ENCODE results near the gene DIPK1B.

Gene DIPK1B

GRCh38 chr9:136673088-136673974, 39.0 kb upstream of the DIPK1B start:
- no peak for DNase-seq

GRCh38 chr9:136673975-136674785, 38.2 kb upstream of the DIPK1B start:
- DNase-seq, result no peak

DNA sequence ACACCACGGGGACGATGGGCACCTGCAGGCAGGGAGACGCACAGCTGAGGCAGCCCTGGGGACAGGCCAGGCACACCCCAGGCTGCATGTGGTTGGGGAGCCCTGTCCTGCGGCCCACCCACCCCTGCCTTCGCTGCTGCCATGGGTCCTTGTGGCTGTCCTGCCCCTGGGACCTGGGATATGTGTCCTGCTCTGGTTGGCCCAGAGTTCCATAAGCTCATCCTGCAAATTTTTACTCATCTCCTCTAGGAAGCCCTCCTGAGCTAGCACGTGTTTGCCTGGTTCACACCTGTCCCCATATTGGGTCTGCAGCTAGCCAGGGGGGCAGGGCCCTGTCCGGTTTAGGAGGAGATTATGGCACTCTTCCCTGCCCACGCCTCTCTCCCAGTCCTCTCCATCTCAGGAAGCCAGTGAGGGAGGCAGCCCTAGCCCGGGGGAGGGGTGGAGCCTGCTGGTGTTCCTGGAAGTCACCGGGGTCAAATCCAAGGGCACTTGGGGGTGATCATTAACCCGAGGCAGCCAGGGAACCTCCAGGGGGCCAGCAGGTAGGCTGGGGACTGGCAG, 37.5 kb upstream of the DIPK1B start:
- no peak for DNase-seq

DNA sequence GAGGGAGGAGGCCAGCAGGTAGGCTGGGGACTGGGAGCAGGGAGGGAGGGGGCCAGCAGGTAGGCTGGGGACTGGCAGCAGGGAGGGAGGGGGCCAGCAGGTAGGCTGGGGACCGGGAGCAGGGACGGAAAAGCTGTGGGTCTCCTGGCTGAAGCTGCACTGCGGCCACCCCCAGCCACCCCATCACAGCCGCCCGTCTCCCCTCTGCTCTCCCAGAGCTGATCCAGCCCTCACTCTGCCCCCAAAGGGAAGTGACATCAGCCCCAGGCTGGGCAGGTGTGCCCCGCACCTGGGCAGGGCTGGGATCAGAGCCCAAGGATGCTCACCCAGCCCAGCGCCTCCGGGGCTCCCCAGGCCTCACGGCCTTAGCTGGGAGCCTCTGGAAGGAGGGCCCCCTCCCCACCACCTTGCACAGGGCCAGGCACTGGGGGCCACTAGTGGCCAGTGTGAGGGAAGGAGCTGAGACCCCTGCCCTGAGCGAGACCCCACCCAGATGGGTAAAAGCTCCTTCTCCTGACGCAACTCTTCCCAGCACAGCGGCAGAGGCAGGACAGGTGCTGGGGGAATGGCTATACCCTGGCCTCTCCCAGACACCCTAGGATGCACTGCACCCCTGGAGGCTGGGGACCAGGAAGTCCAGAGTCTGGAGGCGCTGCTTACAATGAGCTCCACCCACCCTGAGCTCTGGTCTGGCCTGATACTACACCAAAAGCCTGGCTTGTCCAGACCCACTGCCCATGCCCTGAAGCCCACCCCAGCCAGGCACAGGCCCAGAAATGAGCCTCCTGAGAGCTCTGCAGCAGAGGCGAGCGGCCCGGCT, 36.7 kb upstream of the DIPK1B start:
- no peak for DNase-seq

- no peak for DNase-seq
These were observed 36.0 kb upstream of the DIPK1B start for GRCh38 chr9:136676297-136676794.

DNA sequence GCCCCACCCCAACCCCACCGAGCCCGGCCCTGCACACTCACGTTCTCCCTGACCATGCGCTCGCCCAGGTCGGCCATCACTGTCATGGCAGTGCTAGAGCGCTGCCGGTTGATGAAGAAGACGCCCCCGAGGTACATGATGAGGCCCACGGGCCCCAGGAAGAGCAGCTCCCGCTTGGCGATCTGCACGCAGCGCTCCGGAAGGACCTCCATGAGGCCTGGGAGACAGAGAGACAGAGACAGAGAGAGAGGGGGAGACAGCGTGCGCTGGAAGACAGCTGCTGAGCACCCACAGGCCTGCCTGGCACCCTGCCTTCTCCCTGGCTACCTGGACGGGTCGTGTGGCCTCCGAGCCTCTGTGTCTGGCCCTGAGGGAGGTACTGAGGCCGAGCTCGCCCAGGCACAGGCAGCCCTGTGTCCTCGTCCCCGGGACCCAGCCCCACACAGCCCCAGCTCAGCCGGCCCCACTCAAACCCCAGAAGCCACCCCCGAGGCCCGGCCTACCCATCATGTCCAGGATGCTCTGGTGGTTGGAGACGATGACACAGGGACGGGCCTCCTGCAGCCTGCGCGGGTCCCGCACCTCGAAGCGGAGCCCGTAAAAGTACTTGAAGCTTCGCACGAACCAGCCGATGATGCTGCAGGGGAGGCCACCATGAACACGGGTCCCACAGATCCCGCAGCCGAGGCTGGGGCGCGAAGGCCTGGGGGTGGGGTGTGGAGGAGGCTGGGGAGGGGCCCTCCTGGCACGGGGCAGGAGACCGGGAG, 35.3 kb upstream of the DIPK1B start:
- DNase-seq, result no peak

- DNase-seq, result no peak
These were observed 34.3 kb upstream of the DIPK1B start for GRCh38 chr9:136678034-136678433.

DNA sequence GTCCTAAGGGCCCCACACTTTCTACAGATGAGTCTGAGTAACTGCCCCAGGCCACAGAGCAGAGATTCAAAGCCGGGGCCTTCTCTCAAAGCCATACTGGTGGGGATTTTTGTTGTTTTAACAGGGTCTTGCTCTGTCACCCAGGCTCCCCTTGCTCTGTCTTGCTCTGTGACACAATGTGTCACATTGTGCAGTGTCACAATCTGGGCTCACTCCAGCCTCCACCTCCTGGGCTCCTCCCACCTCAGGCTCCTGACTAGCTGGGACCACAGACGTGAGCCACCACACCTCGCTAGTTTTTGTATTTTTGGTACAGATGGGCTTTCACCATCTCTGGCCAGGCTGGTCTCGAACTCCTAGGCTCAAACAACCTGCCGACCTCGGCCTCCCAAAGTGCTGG, 33.7 kb upstream of the DIPK1B start:
- DNase-seq, result no peak

GRCh38 chr9:136679431-136679941, 32.9 kb upstream of the DIPK1B start:
- DNase-seq, result no peak

DNA sequence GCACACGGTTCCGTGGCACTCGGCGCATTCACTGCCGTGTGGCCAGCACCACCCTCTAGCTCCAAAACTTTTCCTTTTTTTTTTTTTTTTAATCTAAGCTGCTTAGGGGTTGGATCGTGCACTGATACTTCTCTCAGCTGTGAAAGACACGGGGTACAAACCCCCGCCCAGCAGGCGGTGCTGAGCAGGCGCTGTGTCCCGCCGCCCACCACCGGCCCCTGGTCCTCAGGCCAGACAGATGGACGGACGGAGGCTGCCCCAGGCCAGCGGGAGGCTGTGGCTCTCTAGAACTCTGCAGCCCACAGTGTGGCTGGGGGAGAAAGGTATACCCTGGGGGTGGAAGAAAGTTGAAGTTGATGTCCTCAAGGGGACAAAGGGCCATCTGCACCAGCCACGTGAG, 31.3 kb upstream of the DIPK1B start:
- no peak for DNase-seq

GRCh38 chr9:136681945-136682699, 30.2 kb upstream of the DIPK1B start:
- no peak for DNase-seq

- no peak for DNase-seq
These were observed 29.7 kb upstream of the DIPK1B start for GRCh38 chr9:136682710-136683109.

DNA sequence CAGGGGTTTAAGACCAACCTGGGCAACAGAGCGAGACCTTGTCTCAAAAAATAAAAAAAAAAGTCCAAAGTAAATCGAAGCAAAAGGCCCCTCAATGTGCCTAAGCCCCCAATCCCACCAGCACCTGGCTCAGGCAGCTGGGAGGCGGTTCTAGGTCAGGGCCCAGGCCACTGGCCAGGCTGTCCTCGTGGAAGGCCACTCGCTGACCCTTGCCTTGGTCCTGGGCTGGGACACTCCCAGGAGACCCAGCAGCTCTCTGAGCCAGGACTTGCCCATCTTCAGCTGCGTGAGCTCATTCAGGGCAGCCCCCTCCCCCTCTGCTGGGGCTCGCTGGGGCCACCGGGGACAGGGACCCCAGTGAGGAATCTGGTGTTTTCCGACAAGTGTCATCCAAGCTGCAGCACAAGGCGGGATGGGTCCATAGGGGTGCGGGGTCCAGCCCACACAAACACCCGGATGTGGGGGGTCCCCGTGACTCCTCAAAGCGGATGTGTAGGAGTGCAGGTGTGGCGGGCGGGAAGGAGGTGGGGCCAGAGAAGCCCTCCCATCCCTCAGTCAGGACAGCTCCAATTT, 29.1 kb upstream of the DIPK1B start:
- no peak for DNase-seq

DNA sequence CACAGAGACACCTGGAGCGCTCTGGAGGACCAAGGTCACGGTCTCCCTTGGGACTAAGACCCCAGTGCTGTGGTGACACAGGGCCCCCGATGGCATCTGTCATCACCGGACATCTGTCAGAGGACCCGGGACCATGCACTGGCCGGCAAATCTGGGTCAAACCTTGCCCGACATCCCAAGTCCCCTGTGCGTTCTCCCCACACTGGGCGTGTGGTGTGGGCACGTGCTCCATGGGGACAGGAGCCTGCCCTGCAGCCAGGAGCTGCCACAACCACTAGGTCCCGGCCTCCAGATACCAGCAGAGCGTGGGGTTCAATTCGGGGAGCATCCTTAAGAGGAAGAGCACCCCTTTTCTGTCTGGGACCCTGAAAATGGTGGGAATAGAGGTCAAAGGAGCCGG, 28.6 kb upstream of the DIPK1B start:
- no peak for DNase-seq

- no peak for DNase-seq
These were observed 28.0 kb upstream of the DIPK1B start for GRCh38 chr9:136684339-136684738.

DNA sequence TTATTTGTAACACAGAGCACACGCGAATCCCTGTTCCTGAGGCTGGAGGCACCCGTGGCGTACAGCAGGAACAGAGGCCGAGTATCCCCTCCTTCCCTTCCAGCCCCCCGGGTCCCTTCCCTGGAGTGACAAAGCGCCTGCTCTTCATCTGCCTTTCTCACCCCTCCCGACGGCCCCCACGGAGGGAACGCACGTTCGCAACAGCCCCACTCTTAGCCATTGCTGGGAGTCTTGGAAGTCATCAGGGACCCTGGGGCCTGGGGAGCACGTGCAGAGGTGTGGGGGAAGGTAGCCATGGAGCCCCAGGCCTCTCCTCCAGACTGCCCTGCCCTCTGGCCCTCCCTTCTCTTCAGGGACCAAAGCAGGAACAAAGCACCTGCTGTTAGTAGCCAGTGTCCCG, 27.6 kb upstream of the DIPK1B start:
- no peak for DNase-seq

- no peak for DNase-seq
These were observed 27.2 kb upstream of the DIPK1B start for GRCh38 chr9:136685216-136685615.

- DNase-seq, result no peak
These were observed 26.4 kb upstream of the DIPK1B start for GRCh38 chr9:136685790-136686533.

- no peak for DNase-seq
These were observed 25.9 kb upstream of the DIPK1B start for GRCh38 chr9:136686534-136686793.

Measured in activated naive CD4-positive, alpha-beta T cell treated with Interleukin-2 at 50 U/mL for 16 hours (primary cell).